GM12892 (cell line): ENCODE results near the gene GTF3C1.

ENCODE experiments used
- POLR2A ChIP-seq: IDR thresholded peaks from 2 replicates; pipeline ENCODE4 v1.6.1; 2011; ENCODE audit warnings: low read depth, low read length, control low read depth
- POLR2AphosphoS5 ChIP-seq: IDR thresholded peaks from 2 replicates; pipeline ENCODE4 v1.6.1; 2011; ENCODE audit warnings: low read depth, low read length, control low read depth

DNA sequence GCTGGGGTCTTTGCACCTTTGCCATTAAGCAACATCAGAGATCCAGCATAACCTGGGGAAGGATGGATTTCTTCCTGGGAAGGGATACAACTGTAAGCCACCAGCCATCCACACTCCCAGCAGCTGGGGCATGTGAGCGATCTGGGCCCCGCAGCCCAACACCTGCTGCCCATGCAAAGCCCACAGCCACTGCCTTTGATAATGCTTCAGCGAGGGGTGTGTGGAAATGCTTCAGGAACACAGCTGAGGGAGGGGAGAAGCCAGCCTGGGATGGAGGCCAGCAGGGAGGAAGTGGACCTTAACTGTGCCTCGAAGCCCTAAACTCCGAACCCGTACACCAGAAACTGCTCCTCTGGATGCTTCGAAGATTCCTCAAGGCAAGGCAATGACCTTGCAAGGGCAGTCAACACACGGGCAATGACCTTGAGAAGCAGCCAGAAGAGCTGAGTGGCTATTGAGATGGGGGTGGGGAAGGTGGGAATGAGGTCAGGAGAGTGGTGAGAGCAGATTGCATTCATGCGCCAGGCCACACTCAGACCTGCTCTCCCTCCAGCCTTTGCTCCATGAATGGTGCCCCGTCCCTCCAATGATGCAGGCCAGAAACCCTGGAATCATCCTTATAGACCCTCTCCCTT, 49.3 kb upstream of the GTF3C1 start:
- no peak for TF ChIP-seq POLR2AphosphoS5
- TF ChIP-seq POLR2A: no peak
